NCI-H748 (cell line): Measurements from ENCODE around the gene DGKI.
"Not testable (repeated sequence)": the region's sequence is repeated elsewhere in the genome, so short reads cannot be mapped to it uniquely, and the experiment has no call there.

Source experiments
- DNase-seq: peaks from one replicate; lab custom pipeline; 2025; ENCODE audit not compliant: unreplicated experiment; lab: John Stamatoyannopoulos, UW

Gene DGKI

DNA sequence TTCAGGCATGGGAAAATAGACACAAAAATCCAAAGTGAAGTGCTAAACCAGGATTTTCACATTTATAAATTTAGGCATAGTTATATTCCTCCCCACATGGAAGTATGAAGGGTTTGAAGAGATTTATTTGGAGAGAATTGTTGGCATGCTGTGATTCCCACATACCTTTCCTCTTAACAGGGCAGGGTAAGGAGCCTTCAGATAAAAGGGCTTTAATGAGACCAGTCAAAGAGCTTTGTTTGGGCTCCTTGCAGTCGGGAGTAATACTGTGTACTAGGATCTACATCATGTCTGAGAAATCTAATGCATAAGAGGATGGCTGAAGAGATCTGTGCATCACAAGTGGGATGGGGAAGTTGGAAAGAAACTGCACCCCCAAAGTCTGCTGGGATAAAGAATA is 362.4 kb downstream of the DGKI start:
- no peak for DNase-seq

DNA sequence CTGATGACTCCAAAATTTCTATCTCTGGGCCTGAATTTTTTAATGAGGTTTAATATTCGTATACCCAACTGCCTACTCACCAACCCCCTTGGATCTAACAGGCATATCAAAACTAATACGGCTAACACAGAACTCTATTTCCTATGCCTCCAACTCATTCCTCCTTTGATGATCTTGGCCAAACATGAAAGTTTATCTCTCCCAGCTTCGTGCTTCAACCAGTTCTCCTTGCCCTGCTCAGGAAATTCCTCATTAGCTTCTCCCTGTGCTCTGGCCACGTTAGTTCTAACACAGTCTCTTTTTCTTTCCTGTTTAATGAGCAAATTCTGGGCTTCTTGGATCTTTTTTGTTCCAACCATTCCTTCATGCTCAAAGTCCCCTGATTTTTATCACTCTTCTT is 364.3 kb downstream of the DGKI start:
- DNase-seq = no peak

DNA sequence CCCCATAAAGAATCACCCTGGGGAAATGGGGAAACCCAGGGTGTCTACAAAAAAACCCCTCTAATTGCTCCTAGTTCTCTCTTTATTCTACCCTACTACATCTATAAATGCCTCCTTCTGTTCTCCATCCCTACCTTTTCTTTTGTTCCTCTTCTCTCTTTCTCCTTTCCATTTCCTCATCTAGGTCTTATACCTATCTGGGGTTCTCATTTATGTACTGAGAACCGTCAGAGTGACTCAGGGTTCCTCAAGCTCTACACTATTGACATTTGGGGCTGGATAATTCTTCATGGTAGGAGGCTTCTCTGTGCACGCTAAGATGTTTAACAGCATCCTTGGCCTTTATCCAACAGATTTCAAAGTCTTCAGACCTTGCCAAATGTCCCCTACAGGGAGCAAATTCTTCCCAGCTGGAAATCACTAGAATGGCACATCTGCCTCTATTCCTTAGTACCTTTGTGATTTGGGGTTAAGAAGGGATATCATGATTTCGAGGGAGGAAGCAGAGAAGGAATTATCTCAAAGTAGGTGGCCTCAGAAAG is 365.9 kb downstream of the DGKI start:
- DNase-seq = no peak

DNA sequence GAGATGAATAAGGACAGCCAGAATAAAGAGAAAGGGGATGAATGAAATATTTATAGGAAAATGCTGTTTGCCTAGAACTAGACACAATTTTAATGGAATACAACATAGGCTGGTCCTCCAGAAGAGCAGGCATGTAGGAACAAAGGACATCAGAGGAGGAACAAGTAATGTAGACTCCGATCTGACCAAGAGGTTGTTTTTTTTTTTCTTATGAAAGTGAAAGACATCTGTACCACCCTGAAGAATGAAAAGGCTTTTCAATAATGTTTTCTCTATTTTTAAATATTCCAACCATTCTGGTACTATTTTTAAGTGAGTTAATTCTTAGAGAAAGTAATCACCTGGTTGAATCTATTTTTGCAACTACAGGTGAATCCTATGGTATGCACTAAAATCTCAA is 366.4 kb downstream of the DGKI start:
- DNase-seq = no peak

DNA sequence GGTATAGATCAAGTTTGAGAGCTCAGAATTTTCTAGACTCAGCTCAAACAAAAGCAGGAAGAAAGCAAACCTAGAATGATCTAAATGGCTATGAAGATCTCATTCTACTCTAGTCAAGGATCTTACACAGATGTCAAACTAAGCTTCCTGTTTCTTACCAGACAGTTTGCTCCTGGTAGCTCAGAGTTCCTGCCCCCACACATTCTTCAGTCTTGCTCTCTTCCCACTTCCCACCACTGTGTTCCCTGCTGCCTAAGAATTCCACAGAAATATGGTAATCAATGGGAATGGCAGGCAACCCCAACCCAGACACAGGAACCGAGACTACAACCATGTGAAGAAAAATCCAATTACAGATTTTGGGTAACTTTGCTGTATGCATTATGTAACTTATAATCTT is 369.8 kb downstream of the DGKI start:
- no peak for DNase-seq

DNA sequence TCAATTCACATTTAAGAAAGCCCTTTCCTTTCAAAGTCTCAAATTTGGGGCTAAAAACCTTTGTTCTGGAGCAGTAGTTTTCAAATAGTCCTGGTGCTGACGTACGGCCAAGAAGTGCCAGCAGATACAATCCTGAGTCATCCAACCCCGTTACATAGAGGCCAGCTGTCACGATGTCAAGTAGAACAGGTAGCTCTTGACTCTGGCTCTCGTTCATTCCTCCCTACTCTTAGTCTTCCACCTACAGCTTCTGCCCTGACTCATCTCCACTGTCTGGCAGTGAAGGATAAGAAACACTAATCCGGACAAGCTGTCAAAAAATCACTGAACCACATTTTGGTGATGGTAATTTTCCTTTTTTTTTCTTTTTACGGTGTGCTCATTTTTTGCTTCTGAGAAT is 370.8 kb downstream of the DGKI start:
- no peak for DNase-seq

DNA sequence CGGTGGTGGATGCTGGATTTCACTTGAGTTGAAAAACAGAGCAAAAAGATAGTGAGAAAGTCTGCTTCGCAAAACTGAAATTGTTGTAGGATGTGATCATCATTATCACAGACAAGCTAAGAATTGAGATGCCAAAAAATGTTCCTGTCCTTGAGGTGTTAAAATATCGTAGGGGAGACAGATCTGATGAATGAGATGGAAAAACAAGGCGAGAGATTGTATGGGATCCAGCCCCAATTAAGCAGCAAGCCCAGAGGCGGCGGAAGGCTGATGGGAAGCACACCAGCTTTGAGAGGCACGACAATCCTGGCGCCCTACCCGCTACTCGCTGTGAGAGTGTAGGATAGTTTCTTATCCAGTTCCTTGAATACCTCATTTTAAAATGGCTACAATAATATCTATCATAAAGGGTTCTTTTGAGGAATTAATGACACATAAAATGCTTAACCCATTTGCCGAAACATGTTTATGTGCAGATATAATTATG is 372.2 kb downstream of the DGKI start:
- DNase-seq = no peak

DNA sequence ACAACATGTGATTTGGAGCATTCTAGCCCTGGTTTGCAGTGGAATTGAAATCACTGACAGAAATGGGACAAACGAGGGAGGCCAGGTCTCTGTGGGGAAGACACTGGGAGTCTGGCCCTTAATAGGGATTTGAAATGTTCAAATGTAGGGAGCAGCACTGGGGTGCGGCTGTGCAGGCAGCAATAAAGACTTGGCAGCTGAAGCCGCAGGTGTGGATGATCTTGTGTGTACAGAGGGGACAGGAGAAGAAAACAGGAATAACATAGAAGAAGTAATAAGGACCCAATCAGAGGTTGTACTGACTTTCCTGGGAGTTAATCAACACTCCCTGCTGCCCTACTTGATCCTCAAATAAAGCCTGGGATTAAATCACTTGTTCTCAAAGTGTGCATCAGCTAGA is 375.6 kb downstream of the DGKI start:
- DNase-seq = no peak

DNA sequence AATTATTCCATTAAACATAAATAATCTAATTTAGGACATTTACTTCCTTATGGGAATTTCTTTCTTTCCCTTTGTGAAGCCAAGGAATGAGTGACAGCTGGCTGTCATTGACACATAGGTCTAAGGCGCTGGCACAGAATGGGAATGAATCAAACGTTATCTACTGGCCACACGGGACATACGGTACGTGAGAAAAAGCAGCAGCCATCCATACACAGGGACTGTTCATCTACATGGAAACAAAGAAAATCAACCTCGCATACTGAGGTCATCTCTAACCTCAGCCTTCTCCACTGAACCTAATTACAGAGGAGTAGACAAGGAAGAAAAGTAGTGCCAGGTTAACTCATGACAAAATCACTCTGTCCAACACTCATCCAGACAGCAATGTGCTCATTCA is 376.9 kb downstream of the DGKI start:
- DNase-seq = no peak

DNA sequence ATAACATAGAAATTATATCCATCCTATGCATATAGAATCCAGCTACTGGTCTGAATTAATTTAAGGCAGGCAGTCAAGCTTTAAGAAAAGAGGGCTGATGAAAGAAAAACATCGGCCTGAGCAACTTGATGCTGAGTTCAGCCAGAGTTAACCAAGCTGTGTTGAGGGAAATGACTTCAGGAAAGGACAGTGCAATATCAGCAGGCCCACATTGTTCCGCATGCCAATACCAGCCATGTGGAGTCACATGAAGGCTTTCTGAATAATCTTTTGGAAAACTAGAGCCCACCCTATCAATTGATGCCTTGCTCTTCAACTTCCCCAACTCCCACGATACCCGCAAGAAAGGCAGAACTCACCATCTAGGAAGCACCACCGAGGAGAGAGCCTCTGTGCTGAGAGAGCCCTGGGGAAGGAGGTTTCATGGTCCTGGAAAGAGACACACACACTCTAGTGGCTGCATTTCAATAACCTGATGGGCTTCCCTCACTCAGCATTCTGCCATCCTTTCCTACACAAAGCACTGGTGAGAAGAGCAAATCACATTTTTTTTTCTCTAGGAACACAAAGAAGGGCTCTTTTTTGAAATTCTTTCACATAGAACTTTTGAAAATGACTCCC is 377.5 kb downstream of the DGKI start:
- no peak for DNase-seq

DNA sequence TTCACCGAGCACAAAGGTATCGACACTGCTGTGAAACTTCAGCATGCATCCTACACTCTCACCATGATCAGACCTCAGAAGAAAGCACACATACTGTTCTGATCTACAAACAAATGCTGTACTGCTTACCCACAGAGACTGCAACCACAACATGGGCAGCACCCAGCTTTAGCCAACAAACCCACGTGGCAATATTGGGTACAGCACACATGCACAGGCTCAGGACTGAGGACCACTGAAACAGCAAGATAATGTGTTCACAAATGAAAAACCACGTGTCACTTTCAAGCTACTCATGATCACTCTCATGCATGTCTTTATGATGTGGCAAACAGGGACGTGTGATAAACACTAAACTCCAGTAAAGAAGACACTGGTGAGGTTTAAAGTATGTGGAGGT is 383.9 kb downstream of the DGKI start:
- DNase-seq = no peak

DNA sequence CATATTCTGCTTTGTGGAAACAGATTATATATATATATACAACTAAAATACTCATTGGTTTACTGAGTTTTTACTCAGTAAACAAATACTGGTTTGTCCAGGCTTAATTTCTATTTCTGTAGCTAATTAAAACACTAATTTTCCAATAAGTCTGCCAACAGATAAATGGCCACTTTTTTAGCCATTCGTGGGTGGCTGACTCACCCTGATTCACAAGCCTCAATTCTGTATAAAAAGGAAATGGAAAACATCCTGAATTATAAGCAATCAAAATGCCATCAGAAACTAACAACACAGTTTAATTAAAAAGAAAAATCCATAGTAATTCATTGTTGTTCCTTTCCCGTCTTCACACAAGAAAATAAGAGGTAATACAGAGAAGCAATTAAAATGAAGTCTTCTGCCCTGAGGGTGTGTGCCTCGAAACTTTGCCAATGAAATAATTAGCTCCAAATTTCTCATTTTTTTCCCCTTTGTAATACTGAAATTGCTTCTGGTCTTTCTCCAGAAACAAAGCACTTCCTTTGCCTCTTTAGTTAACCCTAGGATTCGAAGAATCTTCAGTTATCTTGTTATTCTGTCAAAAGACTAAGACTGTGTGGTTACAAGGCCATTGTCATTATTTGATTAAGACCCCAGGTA is 384.6 kb downstream of the DGKI start:
- no peak for DNase-seq

DNA sequence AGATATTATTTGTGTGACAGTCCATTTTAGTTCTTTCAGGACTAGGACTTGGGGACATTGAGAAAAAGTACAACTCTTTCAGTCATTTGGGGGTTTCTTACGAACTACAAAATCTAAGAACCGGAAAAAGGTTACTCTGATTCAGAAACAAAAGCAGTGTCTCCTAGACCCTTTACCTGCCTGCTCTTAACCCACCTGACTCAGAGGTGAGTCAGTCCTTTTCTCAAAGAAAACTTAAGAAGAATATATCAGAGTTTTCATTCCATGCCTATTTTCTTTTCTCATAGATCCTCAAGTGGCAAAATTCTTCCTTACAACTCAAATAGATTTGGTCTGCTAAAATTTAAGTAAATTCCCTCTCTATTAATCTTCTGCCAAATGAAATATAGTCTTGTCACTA is 388.4 kb downstream of the DGKI start:
- DNase-seq = no peak

DNA sequence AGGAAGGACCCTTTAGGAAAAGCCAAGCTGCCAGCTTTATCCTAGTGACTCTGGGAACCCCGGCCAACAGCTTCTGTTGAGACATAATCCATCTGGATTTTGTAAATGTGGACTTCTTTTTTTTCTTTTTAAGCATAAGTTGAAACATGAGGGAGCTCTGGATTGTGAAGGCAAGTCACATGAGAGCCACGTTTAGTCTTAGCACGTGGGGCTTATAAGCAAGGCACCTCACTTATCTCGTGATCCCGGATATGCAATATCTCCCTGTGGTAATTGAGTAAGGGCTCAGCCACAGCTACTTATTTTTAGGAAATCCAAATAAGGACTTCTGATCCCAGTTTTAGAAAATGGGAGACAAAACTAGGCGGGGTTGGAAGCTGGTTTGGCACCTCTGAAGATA is 392.0 kb downstream of the DGKI start:
- no peak for DNase-seq

DNA sequence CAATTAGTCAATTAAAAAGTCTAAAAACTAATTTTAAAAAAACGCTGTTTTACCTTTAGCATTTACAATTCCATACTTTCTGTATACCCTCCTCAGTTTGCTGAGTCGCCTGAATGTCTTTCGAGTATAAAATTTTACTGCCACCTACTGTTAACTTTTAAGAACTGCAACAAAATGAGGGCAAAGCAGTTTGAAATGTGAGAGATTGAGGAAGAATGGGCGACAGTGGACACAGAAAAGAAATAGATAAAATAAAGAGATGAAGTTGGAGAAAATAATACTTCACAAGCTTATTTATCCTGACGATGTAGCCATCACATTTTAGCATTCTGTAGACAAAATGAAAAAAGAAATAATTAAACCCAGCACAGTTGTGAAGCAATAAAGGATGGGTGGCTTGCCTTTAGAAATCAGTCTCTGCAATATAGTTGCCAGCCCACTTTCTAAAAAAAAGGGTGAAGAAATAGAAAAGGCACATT is 392.5 kb downstream of the DGKI start:
- DNase-seq = peak; percentile 57

DNA sequence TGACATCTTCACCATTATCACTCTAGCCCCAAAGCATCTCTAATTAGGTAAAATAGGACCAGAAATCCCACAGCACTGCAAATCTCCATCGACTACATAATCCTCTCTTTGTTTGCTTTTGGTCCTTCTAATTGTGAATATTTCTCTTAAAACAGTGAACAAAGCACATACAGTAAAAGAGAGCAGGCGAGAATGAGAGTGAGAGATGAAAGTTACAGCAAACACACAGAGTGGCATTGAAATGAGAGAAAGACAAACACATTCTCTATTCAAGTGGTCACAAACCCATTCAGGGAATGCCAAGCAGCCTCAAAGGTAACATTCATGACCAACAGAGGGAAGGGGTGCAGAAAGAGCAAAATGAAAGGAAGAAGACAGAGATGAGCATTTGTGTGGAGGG is 393.4 kb downstream of the DGKI start:
- peak; percentile 71 for DNase-seq

DNA sequence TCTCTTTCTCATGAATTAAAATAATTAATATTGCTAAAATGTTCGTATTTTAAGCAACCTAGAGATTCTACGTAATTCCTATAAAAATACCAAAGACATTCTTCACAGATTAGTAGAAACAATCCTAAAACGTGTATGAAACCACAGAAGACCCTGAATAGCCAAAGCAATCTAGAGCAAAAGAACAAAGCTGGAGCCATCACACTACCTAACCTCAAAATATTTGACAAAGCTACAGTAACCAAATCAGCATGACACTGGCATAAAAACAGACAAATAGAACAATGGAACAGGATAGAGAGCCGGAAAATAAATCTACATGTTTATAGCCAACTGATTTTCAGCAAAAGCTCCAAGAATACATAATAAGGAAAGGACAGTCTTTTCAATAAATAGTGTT is 397.8 kb downstream of the DGKI start:
- no peak for DNase-seq

DNA sequence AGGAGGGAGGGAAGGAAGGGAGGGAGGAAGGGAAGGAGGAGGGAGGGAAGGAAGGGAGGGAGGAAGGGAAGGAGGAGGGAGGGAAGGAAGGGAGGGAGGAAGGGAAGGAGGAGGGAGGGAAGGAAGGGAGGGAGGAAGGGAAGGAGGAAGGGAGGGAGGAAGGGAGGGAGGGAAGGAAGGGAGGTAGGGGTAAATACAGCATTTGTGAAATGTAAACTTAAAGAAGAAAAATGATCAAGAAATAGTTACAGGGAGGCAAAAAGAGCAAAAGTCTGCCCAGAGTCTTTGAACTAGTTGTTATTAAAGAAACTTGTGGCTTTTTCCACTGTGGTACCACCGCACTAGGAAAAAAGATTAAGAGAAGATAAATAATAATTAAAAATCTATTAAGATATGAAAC is 398.2 kb downstream of the DGKI start:
- DNase-seq = not testable (repeated sequence)

DNA sequence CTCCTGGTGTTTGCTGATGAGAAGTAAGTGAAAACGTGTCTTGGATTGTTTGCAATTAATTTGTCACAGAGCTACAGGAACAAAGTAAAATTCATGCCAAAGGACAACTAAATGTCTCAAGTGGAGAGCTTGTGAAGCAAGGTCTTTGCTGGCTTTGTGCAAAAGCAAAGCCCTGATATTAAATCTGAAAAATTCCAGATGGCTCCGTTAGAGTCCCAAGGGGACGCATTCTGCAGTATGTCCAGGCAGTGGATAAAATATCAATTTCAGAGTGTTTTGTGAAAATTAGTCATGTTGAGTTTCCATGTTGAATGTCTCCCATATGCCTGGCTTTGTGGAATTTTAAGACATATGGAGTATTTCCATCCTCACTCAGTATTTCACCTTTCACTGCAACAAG is 400.7 kb downstream of the DGKI start:
- DNase-seq = no peak

DNA sequence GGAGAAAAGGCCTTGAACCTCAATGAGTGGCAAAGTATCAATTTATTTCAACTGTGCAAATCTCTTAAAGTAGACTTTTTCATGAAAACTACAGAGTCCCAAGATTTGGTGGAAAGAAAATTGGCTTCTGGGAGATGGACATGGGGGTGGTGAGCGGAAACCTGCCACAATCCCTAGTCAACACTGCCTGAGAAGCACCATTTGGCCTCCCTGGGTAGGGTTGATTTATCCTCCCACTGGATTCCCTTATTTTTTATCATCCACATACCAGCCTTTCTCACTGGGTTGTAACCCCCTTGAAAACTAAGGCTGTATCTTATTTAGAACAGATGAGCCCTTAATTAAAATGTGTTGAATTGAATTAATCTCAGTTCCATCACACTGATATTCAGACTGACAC is 401.5 kb downstream of the DGKI start:
- DNase-seq = no peak

DNA sequence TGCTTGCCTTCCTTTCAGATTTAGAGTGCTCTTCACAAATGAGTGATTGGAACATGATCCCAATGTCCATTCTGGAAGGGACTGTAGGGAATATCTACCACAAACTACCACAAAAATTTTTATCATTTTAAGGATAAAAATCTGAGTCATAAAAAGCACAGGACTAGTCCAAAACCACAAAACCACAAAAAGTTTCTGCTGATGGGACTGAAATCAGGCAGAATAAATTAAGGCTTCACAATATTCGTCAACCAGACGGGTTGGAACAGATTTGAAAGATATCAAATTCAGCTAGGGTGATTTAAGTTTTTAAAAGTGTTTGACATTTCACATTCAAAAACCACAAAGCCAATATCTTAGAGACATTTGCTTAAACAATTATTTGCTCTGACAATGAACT is 403.2 kb downstream of the DGKI start:
- DNase-seq = no peak

DNA sequence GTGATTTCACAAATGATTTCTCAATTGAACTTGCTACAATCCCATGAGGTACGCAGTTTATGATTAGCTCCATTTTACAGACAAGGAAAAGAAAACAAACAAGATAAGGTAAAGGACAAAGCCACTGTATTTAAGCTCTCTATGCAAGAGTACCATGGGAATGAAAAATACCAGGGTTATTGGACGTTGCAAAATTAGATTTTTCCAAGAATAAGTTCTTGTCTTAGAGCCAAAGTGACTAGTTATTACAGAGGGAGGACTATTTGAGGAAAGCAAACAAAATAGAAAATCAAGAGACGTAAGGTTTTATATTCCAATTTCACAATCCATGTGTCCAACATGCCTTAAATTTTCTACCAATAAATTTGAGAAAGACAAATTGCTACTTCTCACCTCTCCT is 405.3 kb downstream of the DGKI start:
- no peak for DNase-seq
